GM19463 (cell line): ENCODE results near the gene AGO4.
"Not testable (repeated sequence)": the region's sequence is repeated elsewhere in the genome, so short reads cannot be mapped to it uniquely, and the experiment has no call there.

Experiments
- ATAC-seq: cut with Tn5 transposase; IDR thresholded peaks from one replicate; pipeline ENCODE4 v1.9.1; 2021; ENCODE audit warnings: mild to moderate bottlenecking, moderate library complexity; ENCODE audit not compliant: unreplicated experiment

The AGO4 gene

GRCh38 chr1:35863881-35864625 is 56.2 kb downstream of the AGO4 start:
- no peak for ATAC-seq

GRCh38 chr1:35864813-35865212 is 57.0 kb downstream of the AGO4 start:
- ATAC-seq, result no peak

GRCh38 chr1:35866991-35867390 is 59.2 kb downstream of the AGO4 start:
- no peak for ATAC-seq

GRCh38 chr1:35869245-35869950 is 61.6 kb downstream of the AGO4 start:
- not testable (repeated sequence) for ATAC-seq

DNA sequence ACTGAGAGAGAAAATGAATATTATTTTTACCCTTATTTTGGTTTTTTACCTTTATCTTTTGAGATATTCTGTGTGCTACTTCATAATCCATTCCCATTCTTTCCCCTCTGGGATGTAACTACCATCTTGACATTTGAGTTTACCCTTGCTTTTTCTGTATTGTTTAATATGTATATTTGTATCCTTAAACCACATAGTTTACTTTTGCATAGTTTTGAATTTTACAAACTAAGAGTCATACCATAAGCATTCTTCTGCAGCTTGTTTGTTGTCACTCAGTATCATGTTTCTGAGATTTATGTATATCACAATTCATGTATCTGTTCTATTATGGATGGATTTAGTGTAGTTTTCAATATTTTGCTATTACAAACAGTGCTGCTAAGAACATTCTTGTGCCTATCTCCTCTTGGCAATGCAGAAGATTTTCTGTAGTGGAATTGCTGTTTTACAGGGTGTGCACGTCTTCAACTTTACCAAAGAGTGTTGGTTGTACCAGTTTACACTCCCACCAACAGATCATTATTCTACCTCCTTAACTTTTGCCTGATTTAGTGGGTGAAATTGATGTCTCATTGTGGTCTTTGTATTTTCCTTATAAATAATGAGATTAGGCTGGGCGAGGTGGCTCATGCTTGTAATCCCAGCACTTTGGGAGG is 63.0 kb downstream of the AGO4 start:
- ATAC-seq, result no peak

- no peak for ATAC-seq
These were observed 65.5 kb downstream of the AGO4 start for GRCh38 chr1:35873243-35873750.

- ATAC-seq, result not testable (repeated sequence)
These were observed 66.3 kb downstream of the AGO4 start for GRCh38 chr1:35874115-35874514.

DNA sequence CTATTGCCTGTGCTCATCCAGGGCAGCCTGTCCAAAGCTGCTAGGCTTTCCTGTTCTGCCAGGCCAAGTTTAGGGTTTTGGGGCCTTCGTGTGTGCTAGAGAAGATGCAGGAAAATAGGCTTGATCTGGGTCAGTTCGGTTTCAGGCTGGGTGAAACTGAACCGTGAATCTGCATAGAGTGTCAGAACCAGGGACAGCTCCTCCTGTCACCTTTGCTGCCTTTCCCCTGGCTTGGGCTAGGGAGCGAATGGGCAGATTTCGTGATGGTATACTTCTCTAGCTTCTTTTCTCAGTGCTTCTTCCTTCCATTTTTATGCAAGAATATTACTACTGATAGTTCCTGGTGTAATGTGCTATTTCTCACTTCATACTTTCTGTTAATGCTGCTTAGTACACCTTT is 69.2 kb downstream of the AGO4 start:
- no peak for ATAC-seq

- no peak for ATAC-seq
These were observed 74.0 kb downstream of the AGO4 start for GRCh38 chr1:35881850-35882273.

DNA sequence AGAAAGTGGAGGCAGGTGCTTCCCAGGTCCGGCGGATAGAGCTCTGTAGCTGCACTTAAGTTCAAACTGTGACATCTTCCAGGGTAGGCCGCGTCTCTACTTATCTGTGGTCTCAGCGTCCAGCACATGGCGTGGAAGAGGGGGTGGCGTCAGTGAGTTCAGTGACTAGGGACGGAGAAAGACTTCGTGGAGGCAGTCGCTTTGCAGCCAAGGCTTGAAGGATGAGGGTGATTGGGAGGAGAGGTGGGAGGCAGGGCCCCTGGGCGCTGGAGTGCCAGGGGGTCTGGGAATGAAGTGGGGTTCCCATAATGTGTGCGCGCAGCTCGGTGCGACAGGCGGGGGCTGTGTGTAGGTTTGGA is 74.7 kb downstream of the AGO4 start:
- ATAC-seq, result no peak

DNA sequence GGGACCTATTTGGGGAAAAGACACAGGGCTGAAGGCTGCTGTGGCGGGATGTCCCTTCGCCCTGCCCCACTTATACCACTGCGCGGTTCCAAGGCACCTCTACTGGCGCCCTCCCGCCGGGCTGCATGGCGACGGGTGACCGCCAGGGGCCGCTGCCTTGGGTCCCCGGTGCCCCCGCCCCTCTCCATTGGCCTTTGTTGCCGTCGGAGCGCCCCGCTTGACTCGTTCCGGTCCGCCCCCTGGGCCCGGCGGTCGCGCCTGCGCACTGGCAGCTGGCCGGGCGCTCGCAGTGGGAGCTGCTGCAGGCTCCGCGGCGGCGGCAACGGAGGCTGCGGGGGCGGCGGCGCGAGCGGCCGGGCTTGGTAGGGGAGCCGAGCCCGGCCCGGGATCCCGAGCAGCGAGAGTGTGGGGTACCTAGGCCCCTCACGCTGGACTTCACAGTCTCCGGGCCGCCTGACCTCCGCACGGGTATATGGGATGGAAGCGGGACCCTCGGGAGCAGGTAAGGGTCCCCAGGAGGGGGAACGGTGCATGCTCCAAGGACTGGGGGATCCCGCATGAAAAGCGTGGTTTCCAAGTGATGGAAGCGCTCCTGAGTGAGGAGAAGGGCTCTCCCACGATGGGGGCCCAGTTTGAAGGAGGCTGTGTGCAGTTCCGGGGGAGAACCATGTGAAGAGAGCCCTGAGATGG is 75.3 kb downstream of the AGO4 start, which contains the start of gene AGO1:
Gene AGO1 (plus strand): TSS at position 265 of the 690 bp plus-strand sequence. CDS start 213 bp downstream, at position 478.
- peak; percentile 91 for ATAC-seq

DNA sequence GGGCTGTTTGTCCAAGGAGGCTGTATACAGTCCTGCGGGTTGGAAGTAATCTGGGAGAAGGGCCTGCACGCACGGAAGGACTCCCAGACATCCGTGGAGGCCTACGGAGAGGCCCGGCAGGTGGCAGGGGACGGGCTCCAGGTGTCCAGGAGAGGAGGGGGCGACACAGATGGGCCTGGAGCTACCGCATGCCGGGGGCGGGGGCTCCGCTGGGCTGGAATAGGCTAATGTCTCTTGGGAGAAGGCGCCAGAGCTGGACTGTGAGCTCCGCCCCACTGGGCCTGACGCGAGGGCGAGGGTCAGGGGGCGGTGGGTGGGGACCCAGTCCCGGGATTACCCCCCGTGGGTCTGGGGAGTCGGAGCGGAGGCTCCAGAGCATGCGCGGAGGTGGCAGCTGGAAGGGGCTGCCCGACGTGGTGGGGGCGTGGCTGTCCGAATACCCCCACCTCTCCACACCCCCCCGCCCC is 75.9 kb downstream of the AGO4 start:
- no peak for ATAC-seq

- ATAC-seq, result no peak
These were observed 77.1 kb downstream of the AGO4 start for GRCh38 chr1:35884934-35885333.

DNA sequence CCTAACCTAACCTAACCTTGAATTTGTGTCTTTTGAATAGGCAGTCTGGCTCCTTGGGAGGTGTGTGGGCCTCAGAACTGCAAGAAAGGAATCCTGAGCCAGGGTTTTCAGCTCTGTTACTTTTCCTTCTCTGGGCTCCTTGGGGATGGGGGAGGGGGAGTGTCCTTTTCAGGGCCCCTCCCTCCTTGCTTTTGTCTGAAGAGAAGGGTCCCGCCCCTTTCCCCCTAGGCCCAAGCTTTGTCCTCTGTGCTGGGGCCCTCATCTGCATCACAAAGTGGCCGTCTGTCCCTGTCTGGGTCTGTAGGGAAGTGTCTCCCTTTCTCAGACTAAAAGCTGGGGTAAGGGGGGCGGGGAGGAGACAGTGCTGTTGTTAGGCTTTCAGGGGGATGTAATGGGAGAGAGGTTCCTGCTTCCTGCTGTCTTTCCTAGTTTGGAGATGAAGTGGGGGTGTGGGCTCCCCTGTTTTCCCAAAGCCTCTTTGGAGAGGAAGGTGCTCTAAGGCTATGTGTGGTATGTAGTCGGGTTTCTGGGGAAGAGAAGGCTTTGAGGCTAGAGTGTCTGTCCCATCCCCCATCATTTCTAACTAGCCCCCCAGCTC is 78.2 kb downstream of the AGO4 start:
- ATAC-seq, result no peak

GRCh38 chr1:35886577-35887431 is 79.0 kb downstream of the AGO4 start:
- no peak for ATAC-seq

- ATAC-seq, result no peak
These were observed 79.7 kb downstream of the AGO4 start for GRCh38 chr1:35887508-35887907.

DNA sequence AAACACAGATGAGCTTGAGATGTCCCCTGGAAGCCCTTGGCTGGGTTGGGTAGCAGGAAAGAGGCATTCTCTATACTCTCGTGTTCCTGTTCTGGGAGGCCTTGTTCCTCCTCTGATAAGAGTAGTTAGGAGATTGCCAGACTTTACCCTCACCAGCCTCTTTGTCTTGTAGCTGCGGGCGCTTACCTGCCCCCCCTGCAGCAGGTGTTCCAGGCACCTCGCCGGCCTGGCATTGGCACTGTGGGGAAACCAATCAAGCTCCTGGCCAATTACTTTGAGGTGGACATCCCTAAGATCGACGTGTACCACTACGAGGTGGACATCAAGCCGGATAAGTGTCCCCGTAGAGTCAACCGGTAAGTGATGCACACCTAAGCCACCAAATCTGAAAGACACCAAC is 80.4 kb downstream of the AGO4 start:
- no peak for ATAC-seq

DNA sequence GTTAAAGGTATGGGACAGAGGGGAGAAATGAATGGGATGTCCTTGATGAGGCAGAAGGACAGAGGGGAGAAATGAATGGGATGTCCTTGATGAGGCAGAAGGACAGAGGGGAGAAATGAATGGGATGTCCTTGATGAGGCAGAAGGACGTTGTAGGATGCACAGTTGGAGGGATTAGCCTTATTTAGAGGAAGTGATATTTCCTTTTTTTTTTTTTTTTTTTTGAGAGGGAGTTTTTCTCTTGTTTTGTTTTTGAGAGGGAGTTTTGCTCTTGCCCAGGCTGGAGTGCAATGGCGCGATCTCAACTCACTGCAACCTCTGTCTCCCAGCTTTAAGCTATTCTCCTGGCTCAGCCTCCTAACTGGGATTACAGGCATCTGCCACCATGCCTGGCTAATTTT is 81.2 kb downstream of the AGO4 start:
- ATAC-seq, result not testable (repeated sequence)

DNA sequence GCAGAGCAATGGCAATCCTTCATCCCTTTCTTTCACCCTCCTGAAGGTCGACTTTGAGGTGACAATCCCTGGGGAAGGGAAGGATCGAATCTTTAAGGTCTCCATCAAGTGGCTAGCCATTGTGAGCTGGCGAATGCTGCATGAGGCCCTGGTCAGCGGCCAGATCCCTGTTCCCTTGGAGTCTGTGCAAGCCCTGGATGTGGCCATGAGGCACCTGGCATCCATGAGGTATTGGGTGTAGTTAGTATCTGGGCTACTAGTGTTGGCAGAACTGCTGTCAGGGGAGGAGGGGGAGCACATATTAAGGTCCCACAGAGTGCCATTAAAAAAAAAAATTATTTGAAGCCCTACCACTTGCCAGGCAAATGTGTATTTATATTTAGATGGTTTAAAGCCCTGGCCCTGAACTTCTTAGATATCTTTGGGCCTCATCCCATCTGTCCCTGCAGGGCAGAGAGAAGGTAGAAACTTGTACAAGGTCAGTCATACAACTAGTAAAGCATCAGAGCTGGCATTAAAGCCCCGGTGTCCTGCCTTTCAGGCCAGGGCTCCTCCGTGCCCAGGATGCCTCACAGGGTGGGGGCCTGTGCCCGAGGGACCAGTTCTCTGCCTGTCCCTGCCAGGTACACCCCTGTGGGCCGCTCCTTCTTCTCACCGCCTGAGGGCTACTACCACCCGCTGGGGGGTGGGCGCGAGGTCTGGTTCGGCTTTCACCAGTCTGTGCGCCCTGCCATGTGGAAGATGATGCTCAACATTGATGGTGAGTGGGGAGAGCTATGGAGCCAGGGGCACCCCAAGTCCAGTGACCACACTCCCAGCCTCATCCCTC is 85.4 kb downstream of the AGO4 start:
- ATAC-seq, result no peak
